Gastroesophageal sphincter (tissue), 3 donors: ENCODE measurements around the gene FRMD6.
"Not testable (repeated sequence)": the region's sequence is repeated elsewhere in the genome, so short reads cannot be mapped to it uniquely, and the experiment has no call there.

Source experiments
- CTCF ChIP-seq, 4 experiments: fragments of 200-600 bp in 2 of 4; fragments of 450-650 bp in 2 of 4; sonication (generic) in 1 of 4; IDR thresholded peaks; one replicate each; pipeline ENCODE4 v1.5.1; 2017 to 2019; ENCODE audit warnings: antibody characterized with exemption in 4 of 4, mild to moderate bottlenecking in 2 of 4, moderate library complexity in 2 of 4
- EP300 ChIP-seq: sonication (generic); formaldehyde crosslinking; IDR thresholded peaks from one replicate; pipeline ENCODE4 v1.6.1; 2017; ENCODE audit warnings: antibody characterized with exemption, mild to moderate bottlenecking
- POLR2A ChIP-seq, 2 donors: fragments of 450-650 bp; IDR thresholded peaks; one replicate each; pipeline ENCODE4 v1.6.1; 2017; ENCODE audit warnings: antibody characterized with exemption in 2 of 2, mild to moderate bottlenecking in 2 of 2, moderate library complexity in 1 of 2

GRCh38 chr14:51769261-51769660, 117.6 kb downstream of the FRMD6 start:
- TF ChIP-seq CTCF (IDR thresholded peaks at IDR 0.05); POLR2A (IDR thresholded peaks at IDR 0.05); EP300: not testable (repeated sequence)
